ENCODE measurements around the gene MREG. TPM values are rescaled to one million over a fixed set of nuclear protein-coding genes. Genes with fewer than 3 reads are reported as not detected.

Gene MREG, protein sequence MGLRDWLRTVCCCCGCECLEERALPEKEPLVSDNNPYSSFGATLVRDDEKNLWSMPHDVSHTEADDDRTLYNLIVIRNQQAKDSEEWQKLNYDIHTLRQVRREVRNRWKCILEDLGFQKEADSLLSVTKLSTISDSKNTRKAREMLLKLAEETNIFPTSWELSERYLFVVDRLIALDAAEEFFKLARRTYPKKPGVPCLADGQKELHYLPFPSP
- 25.3 and 25.8 TPM in 2 replicates for total RNA-seq (2014; rRNA removed; shearing (Covaris generic))
- 19.4 and 21.6 TPM in 2 replicates for polyA plus RNA-seq (2016; fragmentation: Nextera tagmentation; extraction: Ambion mirVana)
- long read RNA-seq, partial matches to known transcripts: 1 of 5 reads
- long read RNA-seq, other reads (novel, unspliced or antisense): 3 of 5 reads

DNA sequence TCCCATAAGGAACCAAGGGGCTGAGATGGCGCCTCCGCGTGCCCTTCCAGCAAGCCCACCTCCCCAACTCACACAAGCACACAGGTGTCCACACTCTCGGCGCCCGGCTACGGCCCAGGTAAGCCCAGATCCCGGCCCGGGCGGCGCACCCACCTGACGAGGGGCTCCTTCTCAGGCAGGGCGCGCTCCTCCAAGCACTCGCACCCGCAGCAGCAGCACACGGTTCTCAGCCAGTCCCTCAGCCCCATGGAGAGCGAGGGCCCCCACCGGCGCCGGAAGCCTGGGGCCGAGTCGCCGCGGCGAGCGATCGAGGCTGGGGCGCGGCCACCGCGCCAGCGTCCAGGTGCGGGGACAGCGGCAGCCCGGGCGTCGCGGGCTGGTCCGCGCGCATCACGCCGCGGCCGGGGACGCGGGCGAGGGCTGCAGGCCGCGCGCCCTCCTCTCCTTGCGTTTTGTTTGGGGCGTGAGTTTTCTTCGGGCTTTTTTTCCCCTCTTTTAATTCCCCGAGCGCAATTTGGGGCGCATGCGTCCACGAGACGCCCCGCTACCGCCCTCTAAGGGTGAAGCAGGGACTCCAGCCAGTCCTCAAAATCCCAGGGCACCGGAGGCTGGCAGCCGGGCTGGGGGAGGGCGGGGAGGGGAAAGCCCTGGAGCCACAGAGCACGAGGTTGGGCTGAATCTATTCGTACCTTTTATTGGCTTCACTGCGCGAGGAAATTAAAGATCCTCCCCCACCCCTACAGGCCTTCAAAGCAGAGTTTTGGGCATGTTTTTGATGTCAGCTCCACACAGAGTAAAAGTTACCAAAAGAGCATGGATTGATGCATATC lies at the start of gene MREG:
Gene MREG, minus strand, starts transcription at position 472 of the 830 bp plus-strand sequence. Its CDS starts 224 bp downstream, at position 248.
- peaks cover 26% of the 10 kb centered on the region for H3K4me1 Mint-ChIP-seq
- peaks cover 41% of the 10 kb centered on the region for H3K79me2 ChIP-seq (replicated peaks; ENCODE audit: insufficient read depth)

DNA sequence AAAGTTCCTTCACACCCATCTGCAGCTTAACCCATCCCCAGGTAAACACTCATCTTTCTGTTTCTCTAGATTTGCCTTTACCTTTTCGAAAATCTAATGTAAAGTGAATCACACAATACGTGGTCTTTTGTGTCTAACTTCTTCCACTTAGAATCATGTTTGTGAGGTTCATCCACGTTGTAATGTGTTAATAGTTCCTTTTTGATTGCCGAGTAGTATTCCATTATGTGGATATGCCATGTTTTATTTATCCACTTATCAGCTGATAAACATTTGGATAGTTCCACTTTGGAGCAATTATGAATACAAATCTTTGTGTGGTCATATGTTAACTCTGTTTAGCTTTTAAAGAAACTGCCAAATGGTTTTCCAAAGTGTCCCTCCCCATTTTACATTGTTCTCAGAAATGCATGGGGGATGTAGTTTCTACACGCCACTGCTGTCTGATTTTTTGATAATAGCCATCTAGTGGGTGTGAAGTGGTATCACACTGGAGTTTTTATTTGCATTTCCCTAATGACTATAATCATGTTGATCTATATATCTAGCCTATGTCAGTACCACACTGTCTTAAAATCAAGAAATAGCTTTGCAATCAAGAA lies 46.0 kb upstream of the MREG start:
- Histone ChIP-seq H3F3A (replicated peaks; ENCODE audit: low read depth) (0 out of 2 replicates have a peak, but pooled peaks cover 3% of the 10 kb centered on the region), H3K36me3 (ENCODE audit: insufficient read depth) (no peaks in the 10 kb centered on the region), H4K20me1 (replicated peaks; ENCODE audit: insufficient read depth) (no peaks in the 10 kb centered on the region; the same call in 1 of the 2 replicates), H3K4me2 (no peak overlapping the region), H3K27me3 (ENCODE audit: insufficient read depth) (no peaks in the 10 kb centered on the region), H2AFZ (no peak overlapping the region), H3K4me1 (ENCODE audit: insufficient read depth) (0 out of 2 replicates have a peak, but pooled peaks cover 3% of the 10 kb centered on the region), H3K79me2 (replicated peaks; ENCODE audit: insufficient read depth) (no peaks in the 10 kb centered on the region), H3K9me2 (ENCODE audit: insufficient read depth) (no peaks in the 10 kb centered on the region), H3K27ac (ENCODE audit: low read depth) (no peak overlapping the region), H3K4me3 (no peak overlapping the region)
- Mint-ChIP-seq H3K4me3 (no peak overlapping the region), H3K4me1 (peaks cover 4% of the 10 kb centered on the region; the same call in 2 of the 3 replicates), H3K36me3 (ENCODE audit: low read depth) (peaks cover 17% of the 10 kb centered on the region; the same call in 2 of the 3 replicates), H3K27ac (no peak overlapping the region), H3K9me3 (no peaks in the 10 kb centered on the region), H3K27me3 (ENCODE audit: insufficient read depth, low read depth, poor library complexity) (no peaks in the 10 kb centered on the region)
- TF ChIP-seq, protein P1, sequence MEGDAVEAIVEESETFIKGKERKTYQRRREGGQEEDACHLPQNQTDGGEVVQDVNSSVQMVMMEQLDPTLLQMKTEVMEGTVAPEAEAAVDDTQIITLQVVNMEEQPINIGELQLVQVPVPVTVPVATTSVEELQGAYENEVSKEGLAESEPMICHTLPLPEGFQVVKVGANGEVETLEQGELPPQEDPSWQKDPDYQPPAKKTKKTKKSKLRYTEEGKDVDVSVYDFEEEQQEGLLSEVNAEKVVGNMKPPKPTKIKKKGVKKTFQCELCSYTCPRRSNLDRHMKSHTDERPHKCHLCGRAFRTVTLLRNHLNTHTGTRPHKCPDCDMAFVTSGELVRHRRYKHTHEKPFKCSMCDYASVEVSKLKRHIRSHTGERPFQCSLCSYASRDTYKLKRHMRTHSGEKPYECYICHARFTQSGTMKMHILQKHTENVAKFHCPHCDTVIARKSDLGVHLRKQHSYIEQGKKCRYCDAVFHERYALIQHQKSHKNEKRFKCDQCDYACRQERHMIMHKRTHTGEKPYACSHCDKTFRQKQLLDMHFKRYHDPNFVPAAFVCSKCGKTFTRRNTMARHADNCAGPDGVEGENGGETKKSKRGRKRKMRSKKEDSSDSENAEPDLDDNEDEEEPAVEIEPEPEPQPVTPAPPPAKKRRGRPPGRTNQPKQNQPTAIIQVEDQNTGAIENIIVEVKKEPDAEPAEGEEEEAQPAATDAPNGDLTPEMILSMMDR (conservative IDR thresholded peaks at IDR 0.05; ENCODE audit: low read depth in 2 of 2): peak in 1 of 2 experiments; percentile 40; a peak in 2 of 4 replicates
- no peak for TF ChIP-seq ZNF114 (CRISPR knock-in tag; IDR thresholded peaks at IDR 0.05)
- DNase-seq (ENCODE audit: low spot score) (no peak), ATAC-seq (no peak)

More for the DNA sequence above, at the start of gene MREG:
- peaks cover 6% of the 10 kb centered on the region for H3K27me3 Mint-ChIP-seq (ENCODE audit: insufficient read depth, low read depth, poor library complexity)
- Histone ChIP-seq H3F3A (replicated peaks; ENCODE audit: low read depth) (no peaks in the 10 kb centered on the region), H2AFZ (peak within 1 kb of the TSS; percentile 96), H3K9me2 (ENCODE audit: insufficient read depth) (0 out of 2 replicates have a peak, but pooled peaks cover 3% of the 10 kb centered on the region), H3K4me2 (peak within 1 kb of the TSS; percentile 93), H3K27ac (ENCODE audit: low read depth) (peak within 1 kb of the TSS; percentile 87), H4K20me1 (replicated peaks; ENCODE audit: insufficient read depth) (no peaks in the 10 kb centered on the region), H3K4me1 (ENCODE audit: insufficient read depth) (peaks cover 28% of the 10 kb centered on the region), H3K4me3 (peak within 1 kb of the TSS; percentile 76), H3K27me3 (ENCODE audit: insufficient read depth) (no peaks in the 10 kb centered on the region), H3K36me3 (ENCODE audit: insufficient read depth) (no peaks in the 10 kb centered on the region)
- ATAC-seq: peak; percentile 88
- TF ChIP-seq, protein P1 (conservative IDR thresholded peaks at IDR 0.05; ENCODE audit: low read depth in 2 of 2): peak; percentile 52 to 68
- TF ChIP-seq POLR2AphosphoS5 (IDR thresholded peaks at IDR 0.05; ENCODE audit: low read depth) (peak; percentile 63), NANOG (IDR thresholded peaks at IDR 0.05; ENCODE audit: borderline replicate concordance) (no peak), CREB1 (CRISPR knock-in tag; IDR thresholded peaks at IDR 0.05; ENCODE audit: low read depth) (0 out of 2 replicates have a peak, but pooled peaks have one; percentile 4)
- H3K9me3 Mint-ChIP-seq: no peaks in the 10 kb centered on the region
- peak within 1 kb of the TSS; percentile 89 for H3K4me3 Mint-ChIP-seq
- peak within 1 kb of the TSS; percentile 82 for H3K27ac Mint-ChIP-seq
- H3K36me3 Mint-ChIP-seq (ENCODE audit: low read depth): peaks cover 8% of the 10 kb centered on the region; the same call in 2 of the 3 replicates
- DNase-seq (ENCODE audit: low spot score): peak; percentile 96

Data from GM23338 (cell line).